GM18499 (cell line): ENCODE measurements around the gene HENMT1.

Source experiments
- ATAC-seq: cut with Tn5 transposase; IDR thresholded peaks from one replicate; pipeline ENCODE4 v1.9.1; 2021; ENCODE audit warnings: moderate number of reproducible peaks; ENCODE audit not compliant: insufficient read depth, unreplicated experiment

The HENMT1 gene

GRCh38 chr1:108636876-108637275, 24.0 kb downstream of the HENMT1 start:
- ATAC-seq, result no peak

GRCh38 chr1:108634521-108634920, 26.4 kb downstream of the HENMT1 start:
- ATAC-seq, result no peak

GRCh38 chr1:108628665-108629064, 32.2 kb downstream of the HENMT1 start:
- ATAC-seq, result no peak

GRCh38 chr1:108627951-108628350, 32.9 kb downstream of the HENMT1 start:
- ATAC-seq, result no peak

- ATAC-seq, result no peak
Measured at GRCh38 chr1:108627256-108627655, 33.6 kb downstream of the HENMT1 start.

GRCh38 chr1:108624069-108624468, 36.8 kb downstream of the HENMT1 start:
- no peak for ATAC-seq

- ATAC-seq, result no peak
Measured at GRCh38 chr1:108617724-108618056, 43.2 kb downstream of the HENMT1 start.

- no peak for ATAC-seq
Measured at GRCh38 chr1:108617008-108617723, 43.7 kb downstream of the HENMT1 start.

- no peak for ATAC-seq
Measured at GRCh38 chr1:108615544-108615943, 45.3 kb downstream of the HENMT1 start.

GRCh38 chr1:108612496-108612895, 48.4 kb downstream of the HENMT1 start:
- no peak for ATAC-seq

- ATAC-seq, result no peak
Measured at GRCh38 chr1:108611984-108612383, 48.9 kb downstream of the HENMT1 start.

- no peak for ATAC-seq
Measured at GRCh38 chr1:108610073-108610472, 50.8 kb downstream of the HENMT1 start.

- no peak for ATAC-seq
Measured at GRCh38 chr1:108609483-108610049, 51.3 kb downstream of the HENMT1 start.

GRCh38 chr1:108606478-108606877, 54.4 kb downstream of the HENMT1 start:
- no peak for ATAC-seq

GRCh38 chr1:108605633-108606032, 55.3 kb downstream of the HENMT1 start:
- ATAC-seq, result no peak

GRCh38 chr1:108601708-108602410, 59.0 kb downstream of the HENMT1 start:
- ATAC-seq, result no peak

GRCh38 chr1:108600504-108600903, 60.4 kb downstream of the HENMT1 start:
- no peak for ATAC-seq

- no peak for ATAC-seq
Measured at GRCh38 chr1:108598340-108598739, 62.6 kb downstream of the HENMT1 start.
